Measurements from ENCODE around the gene ISYNA1. TPM values are rescaled to one million over a fixed set of nuclear protein-coding genes. Genes with fewer than 3 reads are reported as not detected.
A peak's percentile ranks its signal among the peaks of the same experiment; 100 is the strongest.

ISYNA1 gene
- total and polyA plus RNA-seq, 9 donors, result 85.8 to 221 (median 165) TPM

DNA sequence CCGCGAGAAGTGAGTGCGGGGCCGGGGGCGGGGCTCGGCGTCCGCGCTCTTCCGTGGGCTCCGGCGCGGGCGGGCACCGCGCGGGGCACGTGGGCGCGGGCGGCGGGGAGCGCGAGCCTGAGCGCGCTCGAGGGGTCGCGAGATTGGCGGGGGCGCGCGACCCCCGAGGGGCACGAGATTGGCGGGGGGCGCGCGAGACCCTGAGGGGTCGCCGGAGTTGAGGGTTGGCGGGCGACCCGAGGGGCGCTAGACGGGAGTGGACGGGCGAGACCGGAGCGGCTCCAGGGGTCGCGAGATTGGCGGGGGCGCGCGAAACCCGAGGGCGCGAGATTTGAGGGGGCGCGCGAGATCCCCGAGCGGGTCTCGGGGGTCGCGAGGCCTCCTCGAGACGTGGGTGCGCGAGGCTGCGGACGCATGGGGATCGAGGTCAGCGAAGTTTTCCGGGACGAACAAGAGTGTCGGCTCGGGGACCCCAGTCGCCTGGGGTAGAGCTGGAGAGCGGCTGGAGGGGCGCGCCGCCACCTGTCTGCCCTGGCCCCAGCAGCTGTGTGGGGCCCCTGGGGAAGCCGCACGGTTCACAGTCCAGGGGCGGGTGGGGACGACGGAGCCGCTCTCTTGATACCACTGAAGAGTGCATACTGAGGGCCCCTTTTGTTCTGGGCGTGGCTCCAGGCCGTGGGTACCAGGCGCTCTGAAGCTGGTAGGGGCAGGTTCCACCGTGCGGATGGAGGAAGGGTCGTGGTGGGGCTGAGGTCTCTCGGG, 18.1 kb downstream of the ISYNA1 start:
- peaks cover 7% of the 10 kb centered on the region for H3K36me3 ChIP-seq (ENCODE audit: control insufficient read depth, insufficient read depth, low read length)
- H3K27ac ChIP-seq (ENCODE audit: low read length), result peak overlapping the region; percentile 77
- peak; percentile 69 for DNase-seq
- peaks cover 89% of the 10 kb centered on the region for H3K4me1 ChIP-seq (ENCODE audit: control insufficient read depth, insufficient read depth, low read length)
- H3K9me3 ChIP-seq (replicated peaks; ENCODE audit: control insufficient read depth, low read depth, low read length), result no peaks in the 10 kb centered on the region
- WGBS (ENCODE audit: insufficient coverage), result under 1% methylated on average over 96 of the region's 97 CpGs
- H3K4me3 ChIP-seq (ENCODE audit: low read length), result peak overlapping the region; percentile 77
- H3K27me3 ChIP-seq (ENCODE audit: control insufficient read depth, insufficient read depth, low read length), result peaks cover 2% of the 10 kb centered on the region

DNA sequence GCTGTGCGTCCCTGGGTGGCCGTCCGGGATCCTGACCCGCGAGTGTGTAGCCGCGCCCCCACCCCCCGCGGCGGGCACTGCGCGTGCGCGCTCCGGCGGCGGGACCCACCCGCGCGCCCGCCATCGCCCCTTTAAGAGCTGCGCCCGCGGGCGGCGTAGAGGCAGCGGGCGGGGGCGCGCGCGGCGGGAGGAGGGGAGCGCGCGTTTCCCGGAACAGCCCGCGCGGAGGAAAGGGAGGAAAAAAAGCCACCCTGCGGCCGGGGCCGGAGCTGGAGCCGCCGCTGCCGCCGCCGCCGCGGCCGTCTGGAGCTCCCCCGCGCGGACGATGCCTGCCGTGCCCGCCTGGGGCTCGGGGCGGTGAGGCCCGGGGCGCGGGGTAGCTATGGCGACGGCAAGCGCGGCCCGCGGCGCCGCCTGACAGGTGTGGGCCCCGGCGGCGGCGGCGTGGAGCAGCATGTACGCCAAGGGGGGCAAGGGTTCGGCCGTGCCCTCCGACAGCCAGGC, 18.7 kb downstream of the ISYNA1 start, which contains the start of gene SSBP4:
TSS of gene SSBP4 (plus strand) at position 204 of the 504 bp plus-strand sequence. CDS start at position 455, 251 bp downstream.
- Histone ChIP-seq H3K4me3 (ENCODE audit: low read length) (peak within 1 kb of the TSS; percentile 77), H3K27ac (ENCODE audit: low read length) (peak within 1 kb of the TSS; percentile 100), H3K27me3 (ENCODE audit: control insufficient read depth, insufficient read depth, low read length) (peaks cover 2% of the 10 kb centered on the region), H3K4me1 (ENCODE audit: control insufficient read depth, insufficient read depth, low read length) (peaks cover 89% of the 10 kb centered on the region), H3K36me3 (ENCODE audit: control insufficient read depth, insufficient read depth, low read length) (peaks cover 7% of the 10 kb centered on the region), H3K9me3 (replicated peaks; ENCODE audit: control insufficient read depth, low read depth, low read length) (no peaks in the 10 kb centered on the region)
- DNase-seq, result peak; percentile 93
- under 1% methylated on average over 79 of the region's 80 CpGs for WGBS (ENCODE audit: insufficient coverage)

DNA sequence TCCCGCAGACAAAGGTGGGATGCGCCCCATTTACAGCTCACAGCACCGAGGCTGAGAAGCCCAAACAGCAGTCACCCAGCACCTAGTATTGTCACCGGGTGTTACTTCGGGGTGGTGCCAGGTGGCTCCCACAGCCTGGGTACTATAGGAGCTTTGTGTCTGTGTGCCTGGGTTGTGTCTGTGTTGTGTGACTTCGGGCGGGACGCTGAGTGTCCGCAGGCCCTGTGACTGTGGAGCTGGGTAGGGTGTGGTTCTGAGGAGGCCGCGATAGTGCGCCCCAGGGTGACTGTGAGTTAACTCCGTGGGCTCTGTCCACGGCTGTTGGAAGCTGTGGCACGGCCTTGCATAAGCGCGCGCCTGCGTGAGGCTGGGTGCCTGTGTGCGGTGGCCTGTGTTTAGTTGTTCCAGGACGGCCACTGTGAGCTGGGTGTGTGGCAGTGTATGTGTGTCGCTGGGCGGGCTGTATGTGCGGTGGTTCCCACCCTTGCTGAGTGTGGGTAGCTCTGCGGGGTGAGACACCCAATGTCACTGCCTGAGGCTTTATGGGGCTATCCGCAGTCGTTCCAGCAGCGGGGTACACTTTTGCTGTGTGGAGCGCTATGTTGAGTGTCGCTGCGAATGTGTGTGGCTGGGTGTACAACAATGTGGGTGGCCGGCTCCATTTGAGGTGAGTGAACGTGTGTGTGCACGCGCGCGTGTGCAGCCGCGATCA, 19.3 kb downstream of the ISYNA1 start:
- DNase-seq, result no peak
- H3K4me3 ChIP-seq (ENCODE audit: low read length), result peak overlapping the region; percentile 31
- peaks cover 2% of the 10 kb centered on the region for H3K27me3 ChIP-seq (ENCODE audit: control insufficient read depth, insufficient read depth, low read length)
- peaks cover 7% of the 10 kb centered on the region for H3K36me3 ChIP-seq (ENCODE audit: control insufficient read depth, insufficient read depth, low read length)
- H3K9me3 ChIP-seq (replicated peaks; ENCODE audit: control insufficient read depth, low read depth, low read length), result no peaks in the 10 kb centered on the region
- H3K4me1 ChIP-seq (ENCODE audit: control insufficient read depth, insufficient read depth, low read length), result peaks cover 87% of the 10 kb centered on the region
- H3K27ac ChIP-seq (ENCODE audit: low read length), result peak overlapping the region; percentile 100
- WGBS (ENCODE audit: insufficient coverage), result 14% methylated on average over 33 of the region's 39 CpGs

DNA sequence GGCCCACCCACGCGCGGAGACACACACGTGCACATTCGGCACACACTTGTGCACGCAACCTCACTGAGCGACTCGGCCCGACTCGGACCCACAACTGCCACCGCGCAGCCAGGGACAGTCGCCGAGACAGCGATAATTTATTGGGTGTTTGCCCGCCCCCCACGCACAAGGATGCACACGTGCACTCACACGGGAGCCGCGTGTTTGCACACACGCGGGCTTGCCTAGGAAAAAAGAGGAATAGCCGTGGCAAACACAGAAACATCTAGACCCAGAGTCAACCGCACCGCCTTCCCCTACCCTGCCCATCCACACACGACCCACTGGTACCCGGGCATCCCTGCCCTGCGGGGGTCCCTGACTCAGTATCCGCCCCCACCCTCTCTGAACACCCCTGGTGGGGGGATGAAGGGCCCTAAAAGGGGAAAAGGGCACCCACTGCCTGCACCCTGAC, 19.9 kb downstream of the ISYNA1 start:
- peaks cover 4% of the 10 kb centered on the region for H3K36me3 ChIP-seq (ENCODE audit: control insufficient read depth, insufficient read depth, low read length)
- H3K9me3 ChIP-seq (replicated peaks; ENCODE audit: control insufficient read depth, low read depth, low read length), result no peaks in the 10 kb centered on the region
- no peak for DNase-seq
- peak overlapping the region; percentile 29 for H3K4me3 ChIP-seq (ENCODE audit: low read length)
- H3K27me3 ChIP-seq (ENCODE audit: control insufficient read depth, insufficient read depth, low read length), result peaks cover 2% of the 10 kb centered on the region
- H3K4me1 ChIP-seq (ENCODE audit: control insufficient read depth, insufficient read depth, low read length), result peaks cover 81% of the 10 kb centered on the region
- 1% methylated on average over 16 of the region's 30 CpGs for WGBS (ENCODE audit: insufficient coverage)
- peak overlapping the region; percentile 100 for H3K27ac ChIP-seq (ENCODE audit: low read length)

DNA sequence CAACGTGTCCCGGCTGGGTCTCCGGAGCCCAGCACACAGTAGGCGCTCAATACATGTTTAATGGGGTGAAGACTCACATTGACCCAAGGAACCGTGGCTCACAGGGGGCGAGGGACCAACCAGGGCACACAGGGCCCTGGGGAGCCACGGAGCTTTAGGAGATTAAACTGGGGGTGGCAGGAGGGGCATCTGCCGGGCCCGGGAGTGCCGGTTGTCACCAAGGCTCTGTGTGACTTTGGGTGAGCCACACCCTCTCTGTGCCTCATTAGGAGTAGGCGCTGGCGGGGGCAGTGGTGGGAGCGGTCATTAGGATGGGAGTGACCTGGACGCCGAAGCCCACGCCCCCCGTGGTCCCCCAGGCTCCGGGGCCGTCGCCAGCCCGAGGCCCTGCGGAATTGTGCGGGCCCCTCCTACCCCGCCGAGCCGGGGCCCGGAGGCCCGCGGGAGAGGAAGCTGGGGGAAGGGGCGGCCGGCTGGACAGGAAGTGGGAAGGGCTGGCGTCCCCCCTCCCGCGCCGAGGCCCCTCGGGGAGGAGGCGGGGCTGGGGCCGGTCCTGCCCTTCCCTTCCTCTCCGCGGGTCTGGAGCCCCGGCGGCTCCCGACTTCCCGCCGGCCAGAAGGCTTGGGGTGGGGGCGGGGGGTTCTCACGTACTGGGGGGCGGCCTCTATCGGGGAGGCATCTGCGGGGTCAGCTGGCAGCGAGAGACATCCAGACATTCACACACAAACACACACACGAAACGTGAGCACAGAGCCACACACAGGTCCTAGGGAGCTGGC, 20.5 kb downstream of the ISYNA1 start:
- peak; percentile 97 for DNase-seq
- Histone ChIP-seq H3K36me3 (ENCODE audit: control insufficient read depth, insufficient read depth, low read length) (peaks cover 1% of the 10 kb centered on the region), H3K4me3 (ENCODE audit: low read length) (peak overlapping the region; percentile 29), H3K27me3 (ENCODE audit: control insufficient read depth, insufficient read depth, low read length) (peaks cover 2% of the 10 kb centered on the region), H3K4me1 (ENCODE audit: control insufficient read depth, insufficient read depth, low read length) (peaks cover 75% of the 10 kb centered on the region), H3K27ac (ENCODE audit: low read length) (peak overlapping the region; percentile 100), H3K9me3 (replicated peaks; ENCODE audit: control insufficient read depth, low read depth, low read length) (no peaks in the 10 kb centered on the region)
- WGBS (ENCODE audit: insufficient coverage), result 0% methylated on average over 26 of the region's 53 CpGs

DNA sequence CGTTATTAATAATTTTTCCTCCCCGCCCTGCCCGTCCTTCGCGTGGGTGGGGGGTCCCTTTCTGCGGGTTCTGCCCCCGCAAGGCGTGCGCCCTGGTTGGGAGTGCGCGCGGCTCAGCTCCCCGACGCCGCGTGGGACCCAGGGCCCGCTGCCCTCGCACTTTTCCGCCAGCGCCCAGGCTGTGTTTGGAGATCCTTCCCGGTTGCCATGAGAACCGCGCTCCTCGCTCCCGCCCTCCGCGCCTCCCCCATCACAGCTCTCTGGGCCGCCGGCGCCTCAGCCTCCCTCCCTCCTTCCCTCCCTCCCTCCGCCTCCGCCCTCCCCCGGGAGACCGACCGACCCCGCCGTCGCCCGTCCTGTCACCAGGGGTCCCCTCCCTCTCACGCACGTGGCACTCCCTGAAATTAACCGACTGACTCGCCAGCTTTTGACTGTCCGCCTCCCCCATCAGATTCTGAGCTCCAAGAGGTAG, 21.1 kb downstream of the ISYNA1 start:
- Histone ChIP-seq H3K27me3 (ENCODE audit: control insufficient read depth, insufficient read depth, low read length) (peaks cover 2% of the 10 kb centered on the region), H3K36me3 (ENCODE audit: control insufficient read depth, insufficient read depth, low read length) (no peaks in the 10 kb centered on the region), H3K4me1 (ENCODE audit: control insufficient read depth, insufficient read depth, low read length) (peaks cover 70% of the 10 kb centered on the region), H3K27ac (ENCODE audit: low read length) (peak overlapping the region; percentile 100), H3K9me3 (replicated peaks; ENCODE audit: control insufficient read depth, low read depth, low read length) (no peaks in the 10 kb centered on the region), H3K4me3 (ENCODE audit: low read length) (peak overlapping the region; percentile 29)
- peak; percentile 98 for DNase-seq
- WGBS (ENCODE audit: insufficient coverage), result 0% methylated on average over 42 of the region's 44 CpGs

DNA sequence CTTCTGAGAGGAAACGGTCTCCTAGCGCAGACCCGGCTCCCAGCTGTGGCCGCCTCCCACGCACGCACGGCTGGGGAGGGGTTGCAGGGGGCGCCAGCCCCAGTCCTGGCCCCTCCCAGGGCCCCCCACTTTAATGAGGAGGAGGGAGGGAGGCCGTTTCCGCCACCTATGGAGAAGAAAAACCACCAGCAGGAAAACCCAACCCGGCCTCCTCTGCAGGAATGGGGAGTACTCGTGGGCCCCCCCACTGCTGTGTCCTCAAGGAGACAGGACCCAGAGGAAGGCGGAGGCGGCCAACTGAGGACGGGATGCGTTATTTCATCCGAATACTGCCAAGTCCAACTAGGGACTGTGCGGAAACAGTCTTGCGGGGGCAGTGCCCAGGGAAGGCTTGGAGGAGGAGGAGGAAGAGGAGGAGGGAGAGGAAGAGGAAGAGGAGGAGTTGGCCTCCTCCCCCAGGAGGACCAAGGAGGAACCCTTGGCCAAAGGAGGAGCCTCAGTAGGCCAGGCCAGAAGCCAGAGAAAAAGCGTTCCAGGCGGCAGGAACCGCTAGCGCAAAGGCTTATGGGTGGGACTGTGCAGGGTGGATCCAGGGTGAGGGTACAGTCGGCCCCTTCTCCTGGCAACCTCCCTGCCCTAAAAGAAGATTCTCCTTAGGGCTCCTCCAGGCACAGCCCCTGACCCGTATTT, 22.6 kb downstream of the ISYNA1 start:
- WGBS (ENCODE audit: insufficient coverage), result 2% methylated on average over 15 of the region's 25 CpGs
- Histone ChIP-seq H3K27ac (ENCODE audit: low read length) (peak overlapping the region; percentile 100), H3K4me3 (ENCODE audit: low read length) (peak overlapping the region; percentile 34), H3K27me3 (ENCODE audit: control insufficient read depth, insufficient read depth, low read length) (peaks cover 2% of the 10 kb centered on the region), H3K9me3 (replicated peaks; ENCODE audit: control insufficient read depth, low read depth, low read length) (no peaks in the 10 kb centered on the region), H3K36me3 (ENCODE audit: control insufficient read depth, insufficient read depth, low read length) (no peaks in the 10 kb centered on the region), H3K4me1 (ENCODE audit: control insufficient read depth, insufficient read depth, low read length) (peaks cover 58% of the 10 kb centered on the region)
- DNase-seq, result peak; percentile 95

DNA sequence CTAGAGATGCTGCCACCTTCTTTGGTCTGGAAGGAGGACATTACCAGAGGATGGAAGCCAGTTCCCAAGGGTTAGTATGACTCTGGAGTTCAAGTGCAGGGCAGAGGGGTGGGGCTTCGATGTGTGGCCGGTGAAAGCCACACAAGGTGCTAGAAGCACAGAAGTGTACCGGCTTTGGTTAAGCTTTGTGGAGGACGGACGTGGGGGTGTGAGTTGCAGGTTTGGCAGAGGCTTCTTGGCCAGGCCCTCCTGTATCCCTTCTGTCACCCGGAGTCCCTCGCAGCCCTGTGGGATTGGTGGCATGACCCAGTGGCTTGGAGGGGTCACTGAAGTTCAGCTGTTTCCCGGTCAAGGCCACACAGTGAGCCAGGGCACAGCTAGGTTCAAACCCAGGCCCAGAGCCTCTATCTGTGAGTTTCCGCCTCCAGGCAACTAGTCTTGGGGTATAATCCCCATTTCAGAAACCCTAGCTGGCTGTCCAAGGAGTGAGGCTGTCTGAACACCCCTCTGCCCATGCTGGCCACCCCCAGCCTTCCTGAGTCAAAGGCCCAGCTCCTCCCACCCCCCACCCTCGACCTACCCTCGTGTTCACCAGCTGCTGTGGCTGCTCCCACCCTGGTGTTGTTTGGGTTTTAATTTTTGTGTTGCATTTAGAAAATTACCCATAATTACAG, 23.3 kb downstream of the ISYNA1 start:
- peaks cover 54% of the 10 kb centered on the region for H3K4me1 ChIP-seq (ENCODE audit: control insufficient read depth, insufficient read depth, low read length)
- DNase-seq, result peak; percentile 69
- H3K27ac ChIP-seq (ENCODE audit: low read length), result peak overlapping the region; percentile 100
- peaks cover 2% of the 10 kb centered on the region for H3K27me3 ChIP-seq (ENCODE audit: control insufficient read depth, insufficient read depth, low read length)
- peak overlapping the region; percentile 34 for H3K4me3 ChIP-seq (ENCODE audit: low read length)
- H3K36me3 ChIP-seq (ENCODE audit: control insufficient read depth, insufficient read depth, low read length), result no peaks in the 10 kb centered on the region
- no peaks in the 10 kb centered on the region for H3K9me3 ChIP-seq (replicated peaks; ENCODE audit: control insufficient read depth, low read depth, low read length)
- 11% methylated on average over 8 of the region's 11 CpGs for WGBS (ENCODE audit: insufficient coverage)
